Muscle layer of duodenum (tissue), 2 donors: ENCODE measurements around the gene PDK1.

ENCODE experiments used
- H3K27ac ChIP-seq: one replicate; pipeline ENCODE4 v1.7.0; 2013; ENCODE audit warnings: mild to moderate bottlenecking, low read length
- H3K27me3 ChIP-seq: one replicate; pipeline ENCODE4 v1.7.0; 2013; ENCODE audit warnings: low read depth, mild to moderate bottlenecking, control low read depth, low read length
- H3K36me3 ChIP-seq, 2 donors: one replicate each; pipeline ENCODE4 v1.7.0; 2013; ENCODE audit warnings: low read length in 2 of 2, control low read depth in 1 of 2, mild to moderate bottlenecking in 1 of 2; ENCODE audit not compliant: insufficient read depth in 2 of 2, control insufficient read depth in 1 of 2
- H3K4me1 ChIP-seq, 2 donors: one replicate each; pipeline ENCODE4 v1.7.0; 2013; ENCODE audit warnings: low read length in 2 of 2, mild to moderate bottlenecking in 2 of 2, control low read depth in 1 of 2, moderate library complexity in 1 of 2; ENCODE audit not compliant: insufficient read depth in 2 of 2, control insufficient read depth in 1 of 2
- H3K4me3 ChIP-seq, 2 donors: one replicate each; pipeline ENCODE4 v1.7.0; 2013; ENCODE audit warnings: low read length in 2 of 2, low read depth in 1 of 2, mild to moderate bottlenecking in 1 of 2
- H3K9me3 ChIP-seq, 2 donors: one replicate each; pipeline ENCODE4 v1.7.0; 2013; ENCODE audit warnings: low read length in 2 of 2, control low read depth in 1 of 2, mild to moderate bottlenecking in 1 of 2; ENCODE audit not compliant: control insufficient read depth in 1 of 2
- donor health status: healthy.

Gene PDK1

GRCh38 chr2:172642301-172643020 lies 86.6 kb downstream of the PDK1 start:
- Histone ChIP-seq H3K4me3 (no peak overlapping the region), H3K4me1 (no peaks in the 10 kb centered on the region), H3K36me3 (no peaks in the 10 kb centered on the region), H3K27ac (no peak overlapping the region), H3K27me3 (no peaks in the 10 kb centered on the region), H3K9me3 (no peaks in the 10 kb centered on the region)

GRCh38 chr2:172643142-172643541 lies 87.3 kb downstream of the PDK1 start:
- no peaks in the 10 kb centered on the region for H3K27me3 ChIP-seq
- no peaks in the 10 kb centered on the region for H3K36me3 ChIP-seq
- no peaks in the 10 kb centered on the region for H3K4me1 ChIP-seq
- no peaks in the 10 kb centered on the region for H3K9me3 ChIP-seq
- no peak overlapping the region for H3K4me3 ChIP-seq
- H3K27ac ChIP-seq = no peak overlapping the region

DNA sequence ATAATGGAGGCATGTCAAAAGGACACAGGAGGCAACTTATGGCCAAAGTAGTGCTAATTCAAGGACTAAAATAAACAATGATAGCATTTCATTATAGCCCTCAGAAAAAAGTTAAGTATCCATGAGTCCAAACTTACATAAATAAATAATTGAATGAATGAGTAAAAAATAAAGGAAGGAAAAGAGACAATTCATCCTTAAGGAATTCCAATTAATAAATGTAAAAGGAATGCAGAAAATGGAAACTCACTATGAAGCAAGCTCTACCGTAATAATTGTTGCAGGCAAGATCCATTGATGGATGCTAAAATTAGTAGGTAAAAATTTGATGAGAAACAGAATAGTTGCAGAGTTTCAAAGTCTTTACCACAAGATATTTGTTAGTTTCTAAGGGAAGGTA lies 91.5 kb downstream of the PDK1 start:
- H3K27ac ChIP-seq = no peak overlapping the region
- H3K4me3 ChIP-seq = no peak overlapping the region
- no peaks in the 10 kb centered on the region for H3K4me1 ChIP-seq
- peaks cover 0 to 2% of the 10 kb centered on the region in 2 donors for H3K9me3 ChIP-seq
- no peaks in the 10 kb centered on the region for H3K27me3 ChIP-seq
- H3K36me3 ChIP-seq = no peaks in the 10 kb centered on the region

DNA sequence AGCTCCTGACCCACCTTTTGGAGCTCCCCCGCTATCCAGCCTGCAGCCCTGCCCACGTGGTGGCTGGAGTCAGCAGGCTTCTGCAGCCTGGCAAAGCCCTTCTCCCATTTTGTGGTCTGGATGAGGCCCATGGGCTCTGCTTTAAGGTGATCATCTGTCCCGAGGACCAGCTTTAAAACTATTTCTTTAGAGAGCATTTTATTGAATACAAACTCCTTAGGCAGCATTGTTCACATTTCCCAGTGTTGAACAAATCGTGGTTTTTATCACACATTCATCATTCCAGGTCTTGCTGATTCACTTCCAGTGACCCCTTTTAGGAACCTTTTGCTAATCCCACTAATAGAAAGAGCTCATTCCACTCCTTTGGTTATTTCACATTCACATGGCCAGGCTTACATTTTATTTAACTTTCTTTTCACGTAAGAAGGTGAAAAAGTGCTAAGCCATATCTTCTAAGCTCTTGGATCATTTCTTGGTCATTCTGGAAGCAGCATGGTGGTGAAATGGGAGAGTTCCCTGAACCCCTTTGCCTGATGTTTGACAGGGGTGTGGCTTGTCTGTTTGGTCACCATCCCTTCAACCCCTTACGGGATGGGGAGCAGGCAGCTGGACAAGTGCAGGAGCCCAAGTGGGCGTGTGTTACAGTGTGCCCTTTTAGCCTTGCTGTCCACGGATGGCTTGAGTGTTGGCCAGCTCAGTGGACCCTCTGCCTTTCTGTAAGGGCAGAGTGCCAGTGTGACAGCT lies 99.4 kb downstream of the PDK1 start:
- Histone ChIP-seq H3K36me3 (no peaks in the 10 kb centered on the region), H3K27me3 (no peaks in the 10 kb centered on the region), H3K27ac (no peak overlapping the region), H3K4me1 (no peaks in the 10 kb centered on the region), H3K4me3 (no peak overlapping the region), H3K9me3 (no peaks in the 10 kb centered on the region)

GRCh38 chr2:172655838-172656573 lies 100.1 kb downstream of the PDK1 start:
- Histone ChIP-seq H3K9me3 (no peaks in the 10 kb centered on the region), H3K36me3 (no peaks in the 10 kb centered on the region), H3K27me3 (no peaks in the 10 kb centered on the region), H3K4me3 (no peak overlapping the region), H3K27ac (no peak overlapping the region), H3K4me1 (no peaks in the 10 kb centered on the region)
